GM12892 (cell line): Measurements from ENCODE around the gene NUDC.

Experiments
- POLR2A ChIP-seq: IDR thresholded peaks from 2 replicates; pipeline ENCODE4 v1.6.1; 2011; ENCODE audit warnings: low read depth, low read length, control low read depth
- POLR2AphosphoS5 ChIP-seq: IDR thresholded peaks from 2 replicates; pipeline ENCODE4 v1.6.1; 2011; ENCODE audit warnings: low read depth, low read length, control low read depth

DNA sequence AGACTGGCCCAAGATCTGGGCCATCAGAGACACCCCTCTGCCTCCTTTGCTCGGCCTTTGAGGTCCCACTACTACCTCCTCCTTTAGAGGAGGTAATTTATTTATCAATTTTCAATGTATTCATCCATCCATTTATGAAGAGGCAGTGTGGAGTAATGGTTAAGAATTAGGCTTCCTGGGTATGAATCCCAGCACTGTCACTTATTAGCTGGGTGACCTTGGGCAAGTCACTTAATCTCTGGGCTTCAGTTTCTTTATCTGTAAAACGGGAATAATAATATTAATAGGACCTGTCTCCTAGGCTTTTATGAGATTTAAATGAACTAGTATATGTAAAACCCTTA, 9.4 kb upstream of the NUDC start:
- TF ChIP-seq POLR2A (no peak), POLR2AphosphoS5 (no peak)
